ENCODE data around the gene HNRNPA3.

Gene HNRNPA3

GRCh38 chr2:177268187-177268871 lies 55.7 kb downstream of the HNRNPA3 start:
- DNase-seq (ENCODE audit: low read depth): no peak
- no peak for TF ChIP-seq MYC (IDR thresholded peaks at IDR 0.05; ENCODE audit: low read depth, low read length)
- no peak for TF ChIP-seq POLR2A (IDR thresholded peaks at IDR 0.05; ENCODE audit: extremely low read depth, insufficient read length)
- TF ChIP-seq, protein P1, sequence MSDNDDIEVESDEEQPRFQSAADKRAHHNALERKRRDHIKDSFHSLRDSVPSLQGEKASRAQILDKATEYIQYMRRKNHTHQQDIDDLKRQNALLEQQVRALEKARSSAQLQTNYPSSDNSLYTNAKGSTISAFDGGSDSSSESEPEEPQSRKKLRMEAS (IDR thresholded peaks at IDR 0.05; ENCODE audit: low read depth, low read length): no peak
- no peak for TF ChIP-seq CTCF (IDR thresholded peaks at IDR 0.05; ENCODE audit: low read depth, low read length)
- H3K4me3 ChIP-seq (ENCODE audit: low read depth, low read length): no peak overlapping the region

- DNase-seq (ENCODE audit: low read depth): no peak
- TF ChIP-seq MYC (IDR thresholded peaks at IDR 0.05; ENCODE audit: low read depth, low read length): no peak
- TF ChIP-seq CTCF (IDR thresholded peaks at IDR 0.05; ENCODE audit: low read depth, low read length): no peak
- TF ChIP-seq POLR2A (IDR thresholded peaks at IDR 0.05; ENCODE audit: extremely low read depth, insufficient read length): no peak
- TF ChIP-seq, protein P1 (IDR thresholded peaks at IDR 0.05; ENCODE audit: low read depth, low read length): no peak
- no peak overlapping the region for H3K4me3 ChIP-seq (ENCODE audit: low read depth, low read length)
These were observed 56.3 kb downstream of the HNRNPA3 start for GRCh38 chr2:177268901-177269300.

- no peak for DNase-seq (ENCODE audit: low read depth)
- TF ChIP-seq, protein P1 (IDR thresholded peaks at IDR 0.05; ENCODE audit: low read depth, low read length): no peak
- TF ChIP-seq MYC (IDR thresholded peaks at IDR 0.05; ENCODE audit: low read depth, low read length): no peak
- TF ChIP-seq CTCF (IDR thresholded peaks at IDR 0.05; ENCODE audit: low read depth, low read length): no peak
- no peak for TF ChIP-seq POLR2A (IDR thresholded peaks at IDR 0.05; ENCODE audit: extremely low read depth, insufficient read length)
These were observed 57.9 kb downstream of the HNRNPA3 start for GRCh38 chr2:177270531-177270930.

GRCh38 chr2:177271981-177272666 lies 59.5 kb downstream of the HNRNPA3 start:
- TF ChIP-seq POLR2A (IDR thresholded peaks at IDR 0.05; ENCODE audit: extremely low read depth, insufficient read length) (no peak), MYC (IDR thresholded peaks at IDR 0.05; ENCODE audit: low read depth, low read length) (no peak), CTCF (IDR thresholded peaks at IDR 0.05; ENCODE audit: low read depth, low read length) (no peak)
- TF ChIP-seq, protein P1 (IDR thresholded peaks at IDR 0.05; ENCODE audit: low read depth, low read length): no peak
- DNase-seq (ENCODE audit: low read depth): no peak
- no peak overlapping the region for H3K4me3 ChIP-seq (ENCODE audit: low read depth, low read length)

More at GRCh38 chr2:177270531-177270930, 57.9 kb downstream of the HNRNPA3 start:
- no peak overlapping the region for H3K4me3 ChIP-seq (ENCODE audit: low read depth, low read length)

DNA sequence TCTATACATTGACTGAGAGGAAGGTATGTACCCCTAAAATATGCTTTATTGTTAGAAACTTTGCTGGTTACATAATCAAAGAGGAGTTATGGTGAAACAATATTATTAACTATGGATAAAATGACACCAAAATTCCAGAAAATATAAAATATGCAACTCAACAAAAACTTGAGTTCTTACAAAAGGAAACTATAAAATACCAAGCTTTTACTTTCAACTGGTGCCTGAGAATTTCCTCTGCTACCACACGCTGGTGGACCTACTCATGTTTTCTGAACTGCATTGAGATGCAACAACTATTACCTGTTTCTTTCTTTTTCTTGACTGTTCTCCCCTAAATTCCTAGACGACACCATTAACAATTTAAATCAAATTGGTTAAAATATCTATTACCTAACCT lies 60.2 kb downstream of the HNRNPA3 start:
- H3K4me3 ChIP-seq (ENCODE audit: low read depth, low read length): no peak overlapping the region

More for the DNA sequence above, 60.2 kb downstream of the HNRNPA3 start:
- TF ChIP-seq POLR2A (IDR thresholded peaks at IDR 0.05; ENCODE audit: extremely low read depth, insufficient read length) (no peak), MYC (IDR thresholded peaks at IDR 0.05; ENCODE audit: low read depth, low read length) (no peak), CTCF (IDR thresholded peaks at IDR 0.05; ENCODE audit: low read depth, low read length) (no peak)
- TF ChIP-seq, protein P1 (IDR thresholded peaks at IDR 0.05; ENCODE audit: low read depth, low read length): no peak
- no peak for DNase-seq (ENCODE audit: low read depth)

All from NB4 (cell line).